IMR-90 (cell line): ENCODE data around the gene NME7. TPM values are rescaled to one million over a fixed set of nuclear protein-coding genes. Genes with fewer than 3 reads are reported as not detected.

ENCODE experiments used
- ATAC-seq: fragments of 200-7000 bp; cut with Tn5 transposase; 2 replicates; pipeline ENCODE4 v1.9.1; 2020; ENCODE audit warnings: low read depth, mild to moderate bottlenecking, moderate library complexity
- BruUV-seq: library from RNA; stranded (reverse); fragments of 400-500 nt; replicated peaks from 2 replicates; lab custom pipeline; 2021; lab: Mats Ljungman, UMichigan
- CTCF ChIA-PET: fragments of 300-600 bp; formaldehyde crosslinking; extraction: SDS; loops from one replicate; lab custom pipeline; 2021; ENCODE audit warnings: antibody characterized with exemption; lab: Yijun Ruan, JAX
- POLR2A ChIA-PET: fragments of 300-600 bp; sonication (Branson Sonifier 250); formaldehyde crosslinking; loops from one replicate; lab custom pipeline; 2022; ENCODE audit warnings: antibody characterized with exemption; ENCODE audit not compliant: unreplicated experiment; lab: Charles Lee
- DNase-seq: peaks from one replicate; pipeline ENCODE4 v3.0.0; 2013
- H2AFZ ChIP-seq: replicated peaks from 2 replicates; pipeline ENCODE3; 2013; ENCODE audit warnings: low read length, mild to moderate bottlenecking; ENCODE audit not compliant: poor library complexity
- H2AK5ac ChIP-seq: 2 replicates; pipeline ENCODE4 v1.6.1; 2013; ENCODE audit warnings: low read depth, low read length, inconsistent platforms
- H2AK9ac ChIP-seq: replicated peaks from 2 replicates; pipeline ENCODE3; 2013; ENCODE audit warnings: mild to moderate bottlenecking, low read depth, low read length, moderate library complexity; ENCODE audit not compliant: poor library complexity
- H2BK120ac ChIP-seq: 2 replicates; pipeline ENCODE4 v1.6.1; 2013; ENCODE audit warnings: low read depth, low read length, inconsistent platforms
- H2BK15ac ChIP-seq: 3 replicates; pipeline ENCODE4 v1.6.1; 2013; ENCODE audit warnings: low read depth, low read length, inconsistent platforms
- H2BK20ac ChIP-seq: 2 replicates; pipeline ENCODE4 v1.6.1; 2013; ENCODE audit warnings: low read depth, mild to moderate bottlenecking, inconsistent platforms, low read length, moderate library complexity
- H2BK5ac ChIP-seq: 2 replicates; pipeline ENCODE4 v1.6.1; 2013; ENCODE audit warnings: mild to moderate bottlenecking, low read depth, low read length, inconsistent platforms; ENCODE audit not compliant: poor library complexity, severe bottlenecking
- H3K14ac ChIP-seq: replicated peaks from 2 replicates; pipeline ENCODE4 v1.6.1; 2013; ENCODE audit warnings: low read depth, low read length, inconsistent platforms
- H3K18ac ChIP-seq: 2 replicates; pipeline ENCODE4 v1.6.1; 2013; ENCODE audit warnings: low read depth, low read length, control low read depth
- H3K23ac ChIP-seq: 2 replicates; pipeline ENCODE4 v1.6.1; 2013; ENCODE audit warnings: low read depth, low read length, inconsistent platforms
- H3K27ac ChIP-seq: 2 replicates; pipeline ENCODE4 v1.5.1; 2013; ENCODE audit warnings: mild to moderate bottlenecking, control low read depth, low read length; ENCODE audit not compliant: insufficient read depth
- H3K27me3 ChIP-seq: 2 replicates; pipeline ENCODE4 v1.6.1; 2013; ENCODE audit warnings: low read length; ENCODE audit not compliant: control insufficient read depth, insufficient read depth
- H3K36me3 ChIP-seq: 2 replicates; pipeline ENCODE4 v1.6.1; 2013; ENCODE audit warnings: low read length, mixed read lengths; ENCODE audit not compliant: control insufficient read depth, insufficient read depth
- H3K4ac ChIP-seq: 2 replicates; pipeline ENCODE4 v1.6.1; 2013; ENCODE audit warnings: low read depth, low read length, inconsistent platforms
- H3K4me1 ChIP-seq: 2 replicates; pipeline ENCODE4 v1.6.1; 2013; ENCODE audit warnings: low read length, mixed read lengths; ENCODE audit not compliant: control insufficient read depth, insufficient read depth
- H3K4me2 ChIP-seq: 2 replicates; pipeline ENCODE4 v1.6.1; 2013; ENCODE audit warnings: low read depth, mild to moderate bottlenecking, control low read depth, low read length, moderate library complexity
- H3K4me3 ChIP-seq: 2 replicates; pipeline ENCODE4 v1.5.1; 2013; ENCODE audit warnings: low read depth, mild to moderate bottlenecking, control low read depth, low read length, moderate library complexity; ENCODE audit not compliant: insufficient read depth
- H3K56ac ChIP-seq: 2 replicates; pipeline ENCODE4 v1.6.1; 2013; ENCODE audit warnings: low read length, inconsistent platforms; ENCODE audit not compliant: insufficient read depth; ENCODE audit errors: extremely low read depth
- H3K79me1 ChIP-seq, 2 experiments: 2 replicates each; pipeline ENCODE4 v1.6.1; 2013; ENCODE audit warnings: low read length in 2 of 2, inconsistent platforms in 1 of 2, low read depth in 1 of 2
- H3K9ac ChIP-seq: 2 replicates; pipeline ENCODE4 v1.6.1; 2013; ENCODE audit warnings: low read depth, low read length, control low read depth
- H3K9me1 ChIP-seq: 2 replicates; pipeline ENCODE4 v1.6.1; 2013; ENCODE audit warnings: low read length, inconsistent platforms; ENCODE audit not compliant: insufficient read depth
- H3K9me3 ChIP-seq: 2 replicates; pipeline ENCODE4 v1.6.1; 2013; ENCODE audit warnings: low read length; ENCODE audit not compliant: control insufficient read depth, insufficient read depth
- H4K20me1 ChIP-seq: 2 replicates; pipeline ENCODE4 v1.6.1; 2013; ENCODE audit warnings: low read length, inconsistent platforms; ENCODE audit not compliant: insufficient read depth
- H4K5ac ChIP-seq: 2 replicates; pipeline ENCODE4 v1.6.1; 2013; ENCODE audit warnings: mild to moderate bottlenecking, low read depth, low read length, control low read depth
- H4K8ac ChIP-seq, 2 experiments: 2 replicates each; pipeline ENCODE4 v1.6.1; 2013; ENCODE audit warnings: low read depth in 2 of 2, low read length in 2 of 2, control low read depth in 1 of 2, inconsistent platforms in 1 of 2
- H4K91ac ChIP-seq: 2 replicates; pipeline ENCODE4 v1.6.1; 2013; ENCODE audit warnings: low read depth, low read length, inconsistent platforms; ENCODE audit not compliant: insufficient read depth
- MXI1 ChIP-seq: IDR thresholded peaks from 2 replicates; pipeline ENCODE4 v1.6.1; 2012; ENCODE audit warnings: low read depth, mild to moderate bottlenecking, low read length, moderate library complexity, borderline replicate concordance
- SMC3 ChIP-seq: fragments of 150-350 bp; IDR thresholded peaks from 2 replicates; pipeline ENCODE4 v1.6.1; 2016; ENCODE audit warnings: low read depth, mild to moderate bottlenecking, antibody characterized with exemption, low read length, moderate library complexity
- WGBS, 2 experiments: methylation state at CpG; one replicate each; pipeline versions ENCODE4 v1.1.5 to v1.1.7; 2013; ENCODE audit warnings: missing lambda C conversion rate in 2 of 2; ENCODE audit not compliant: insufficient read length in 1 of 2; ENCODE audit errors: extremely low coverage in 2 of 2; 5-methylcytosine and 5-hydroxymethylcytosine counted together
- dilution Hi-C: fragments of 300-500 bp; cut with HindIII; formaldehyde crosslinking; loops from one replicate; pipeline ENCODE4 v1.14.3; 2018; ENCODE audit warnings: low sequenced_read_pairs; ENCODE audit not compliant: unreplicated experiment
- in situ Hi-C: fragments of 300-500 bp; cut with MboI; formaldehyde crosslinking; loops from 3 replicates; pipeline ENCODE4 v1.14.3; 2019; ENCODE audit warnings: low sequenced_read_pairs, inconsistent platforms, mixed read lengths
- intact Hi-C: fragments of 100-400 bp; cut with micrococcal nuclease; formaldehyde crosslinking; loops from 2 replicates; pipeline ENCODE4 v1.10.0; 2022
- polyA plus RNA-seq, 3 experiments: library from polyadenylated mRNA; depleted of rRNA; stranded (reverse); fragments of >200 nt; gene quantifications; 2 replicates each; pipeline ENCODE4 v1.2.3, GENCODE V29; 2012; ENCODE audit warnings: low replicate concordance in 1 of 3
- total RNA-seq: library from RNA; depleted of rRNA; stranded (reverse); fragments of >200 nt; gene quantifications from 2 replicates; pipeline ENCODE4 v1.2.3, GENCODE V29; 2012

NME7 gene
- total and polyA plus RNA-seq, 2 of the 4 experiments (the other 2 are of a cell fraction): 18.3 to 22.4 TPM

DNA sequence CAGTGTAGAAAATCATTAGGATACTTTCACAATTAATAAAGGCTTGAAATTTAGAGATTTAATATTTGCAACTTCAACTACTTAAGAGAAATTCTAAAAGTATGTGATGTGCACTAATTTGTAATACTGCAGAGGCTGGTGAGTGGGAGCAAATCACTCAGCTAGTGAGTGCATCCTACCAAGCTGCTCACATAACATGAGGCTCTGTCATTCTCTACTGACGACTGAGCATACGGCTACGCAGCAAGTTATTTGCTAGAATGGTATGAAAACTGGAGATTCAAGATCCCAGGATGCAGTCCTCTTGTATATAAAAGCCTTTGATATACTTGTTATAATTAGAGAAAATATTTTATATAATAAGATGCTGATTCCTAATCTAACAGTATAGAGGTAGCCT lies 171.0 kb downstream of the NME7 start:
- H4K91ac ChIP-seq: no peak overlapping the region
- in situ Hi-C loops: no loop called here

More for the DNA sequence above, 171.0 kb downstream of the NME7 start:
- no CpG with 5 or more reads among the region's 3 CpGs for WGBS, 2 experiments
- peaks cover 6% of the 10 kb centered on the region; the same call in 1 of the 2 replicates for H3K9me1 ChIP-seq
- no peak for TF ChIP-seq SMC3
- no peak for TF ChIP-seq MXI1
- H3K56ac ChIP-seq: no peak overlapping the region
- peaks cover 0 to 6% of the 10 kb centered on the region in 2 experiments; a peak in 1 of 4 replicates for H3K79me1 ChIP-seq
- H2BK120ac ChIP-seq: no peak overlapping the region
- H3K23ac ChIP-seq: no peak overlapping the region
- no peak overlapping the region for H3K9ac ChIP-seq
- H4K5ac ChIP-seq: no peak overlapping the region
- dilution Hi-C loops (no loop called here), intact Hi-C loops (no loop called here)
- POLR2A ChIA-PET: no interaction called here
- no peak overlapping the region for H4K8ac ChIP-seq
- no TSS peak for BruUV-seq
- H2BK20ac ChIP-seq: no peak overlapping the region
- H2BK15ac ChIP-seq: no peak overlapping the region
- DNase-seq (peak; percentile 12), ATAC-seq (no peak)
- no peak overlapping the region for H2AK9ac ChIP-seq
- no peaks in the 10 kb centered on the region for H3K9me3 ChIP-seq
- H3K4me2 ChIP-seq: no peak overlapping the region
- no peak overlapping the region for H2AK5ac ChIP-seq
- H3K4ac ChIP-seq: no peak overlapping the region
- H4K20me1 ChIP-seq: no peaks in the 10 kb centered on the region
- no peak overlapping the region for H3K4me3 ChIP-seq
- H3K4me1 ChIP-seq: peaks cover 2% of the 10 kb centered on the region; the same call in 1 of the 2 replicates
- no peak overlapping the region for H2BK5ac ChIP-seq
- CTCF ChIA-PET: no interaction called here
- no peak overlapping the region for H3K27ac ChIP-seq
- no peaks in the 10 kb centered on the region for H3K36me3 ChIP-seq
- H3K14ac ChIP-seq: no peak overlapping the region
- no peak overlapping the region for H3K18ac ChIP-seq
- H2AFZ ChIP-seq: no peak overlapping the region
- no peaks in the 10 kb centered on the region for H3K27me3 ChIP-seq
